IPS-18c (cell line): Measurements from ENCODE around the gene STX8.

Source experiments
- H3K4me3 ChIP-seq: 2 replicates; pipeline ENCODE4 v1.7.0; 2013; ENCODE audit warnings: low read depth, mild to moderate bottlenecking, low read length, moderate library complexity; ENCODE audit not compliant: insufficient read depth
- H3K9me3 ChIP-seq: one replicate; pipeline ENCODE4 v1.6.1; 2013; ENCODE audit warnings: mild to moderate bottlenecking, low read length, moderate library complexity; ENCODE audit not compliant: control insufficient read depth, insufficient read depth

STX8 gene

DNA sequence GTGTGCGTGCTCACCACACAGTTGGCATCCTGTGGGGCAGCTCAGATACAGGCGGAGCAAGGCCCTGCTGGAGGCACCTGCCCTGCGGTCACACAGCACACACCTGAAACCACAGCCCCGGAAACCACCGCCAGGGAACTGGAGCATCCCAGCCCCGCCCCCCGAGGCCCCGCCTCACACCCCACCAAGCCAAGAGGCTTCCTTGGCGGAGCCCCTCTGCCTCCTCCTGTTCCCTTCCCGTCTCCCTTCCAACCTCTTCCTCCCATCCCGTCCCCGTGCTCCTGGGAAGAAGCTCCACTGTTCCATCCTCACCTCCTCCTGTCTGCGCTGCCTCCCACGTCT is 348.9 kb downstream of the STX8 start:
- no peak overlapping the region for H3K4me3 ChIP-seq
- peaks cover 3% of the 10 kb centered on the region for H3K9me3 ChIP-seq

DNA sequence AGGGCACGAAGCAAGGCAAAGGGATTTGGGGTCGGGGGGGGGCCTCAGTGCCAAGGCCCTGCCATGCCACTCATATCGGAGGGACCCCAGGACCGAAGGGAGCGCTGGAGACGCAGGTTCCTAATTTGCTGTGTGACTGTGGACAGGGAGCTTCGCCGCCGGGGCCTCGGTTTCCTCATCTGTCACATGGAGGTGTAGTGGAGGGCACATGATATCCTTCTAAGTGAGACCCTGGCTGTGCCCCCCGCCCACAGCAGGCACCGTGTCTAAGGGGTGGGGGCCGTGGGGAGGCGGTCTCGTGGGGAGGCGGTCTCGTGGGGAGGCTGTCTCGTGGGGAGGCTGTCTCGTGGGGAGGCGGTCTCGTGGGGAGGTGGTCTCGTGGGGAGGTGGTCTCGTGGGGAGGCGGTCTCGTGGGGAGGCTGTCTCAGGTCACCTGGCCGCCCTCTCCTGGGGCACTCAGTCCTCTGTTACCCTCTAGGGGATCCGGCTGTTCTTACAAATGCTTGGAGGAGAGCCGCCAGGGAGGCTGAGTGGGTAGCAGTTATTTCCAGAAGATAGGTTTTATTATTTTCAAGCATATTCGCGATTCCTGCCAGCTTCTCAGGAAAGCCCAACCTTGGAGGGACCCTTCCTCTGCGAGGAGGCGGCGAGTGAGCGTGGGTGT is 349.4 kb downstream of the STX8 start:
- Histone ChIP-seq H3K4me3 (no peak overlapping the region), H3K9me3 (peaks cover 3% of the 10 kb centered on the region)

DNA sequence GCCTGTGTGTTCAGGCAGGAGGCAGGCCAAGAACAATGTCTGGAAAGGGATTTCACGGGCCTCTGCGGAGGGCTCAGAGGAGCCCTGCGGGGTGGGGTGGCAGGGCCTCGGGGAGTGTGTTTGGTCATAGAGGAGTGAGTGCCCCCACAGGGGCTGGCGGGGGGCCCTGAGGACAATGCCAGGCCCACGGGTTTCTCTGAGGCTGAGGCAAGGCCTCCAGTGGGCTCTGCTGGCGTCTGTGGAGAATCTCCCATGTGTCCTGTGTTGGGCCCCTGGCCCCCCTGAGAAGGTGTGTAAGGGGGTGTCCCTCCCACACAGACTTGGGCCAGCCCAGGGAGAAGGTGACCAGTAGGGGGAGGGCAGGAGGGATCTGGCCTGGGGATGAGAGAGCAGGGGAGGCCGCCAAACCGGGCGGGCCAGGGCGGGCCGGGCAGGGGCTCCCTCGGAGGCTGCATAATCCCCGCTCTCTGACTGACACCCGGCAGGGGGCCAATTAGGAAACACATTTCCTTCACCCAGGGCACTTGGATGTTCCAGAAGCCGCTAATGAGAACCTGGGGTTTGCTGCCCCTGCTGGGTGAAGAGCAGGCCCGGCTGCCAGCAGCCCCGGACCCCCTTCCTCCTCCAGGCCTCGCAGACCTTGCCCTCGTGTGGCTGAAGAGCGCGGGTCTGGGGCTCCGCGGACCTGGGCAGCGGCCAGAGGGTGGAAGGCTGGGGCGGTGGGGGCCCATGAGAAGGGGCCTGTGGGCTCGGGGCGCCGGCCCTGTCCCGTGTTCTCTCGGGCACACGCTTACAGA is 350.1 kb downstream of the STX8 start:
- Histone ChIP-seq H3K4me3 (no peak overlapping the region), H3K9me3 (peaks cover 3% of the 10 kb centered on the region)

DNA sequence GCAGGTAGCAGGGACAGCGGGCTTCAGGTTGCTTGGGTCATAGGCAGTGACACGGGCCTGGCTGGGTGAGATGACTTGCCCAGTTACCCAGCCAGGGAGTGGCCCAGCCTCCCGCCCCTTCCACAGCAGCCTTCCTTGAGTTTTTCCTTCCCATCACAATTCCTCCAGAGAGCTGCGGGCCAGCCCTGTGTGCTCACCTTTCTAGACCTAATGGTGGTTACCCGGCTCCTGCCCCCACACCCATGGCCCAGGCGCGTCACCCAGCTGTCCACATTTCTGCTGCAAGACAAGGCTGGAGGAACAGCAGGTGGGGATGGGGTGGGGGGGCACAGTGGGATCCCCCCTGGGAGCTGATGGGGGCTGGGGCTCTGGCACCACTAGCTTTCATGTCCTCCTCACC is 351.1 kb downstream of the STX8 start:
- Histone ChIP-seq H3K9me3 (peaks cover 3% of the 10 kb centered on the region), H3K4me3 (no peak overlapping the region)

DNA sequence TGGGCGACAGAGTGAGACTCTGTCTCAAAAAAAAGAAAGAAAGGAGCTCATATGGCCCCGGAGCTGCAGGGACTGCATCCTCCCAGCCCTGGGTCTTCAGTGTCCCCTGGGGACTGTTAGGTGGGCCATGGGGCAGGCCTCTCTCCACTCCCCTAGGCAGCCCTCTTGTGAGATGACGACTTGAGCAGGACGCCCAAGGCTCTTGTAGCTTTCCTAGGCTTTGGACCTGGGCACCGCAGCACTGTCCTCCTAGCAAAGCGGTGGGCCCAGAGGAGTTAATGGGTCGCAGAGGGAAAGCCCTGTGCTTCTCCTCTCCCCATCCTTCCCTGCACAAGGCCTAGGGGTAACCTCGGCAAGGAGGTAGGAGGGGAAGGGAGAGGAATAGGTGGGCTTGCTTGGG is 352.1 kb downstream of the STX8 start:
- Histone ChIP-seq H3K4me3 (no peak overlapping the region), H3K9me3 (peaks cover 3% of the 10 kb centered on the region)

DNA sequence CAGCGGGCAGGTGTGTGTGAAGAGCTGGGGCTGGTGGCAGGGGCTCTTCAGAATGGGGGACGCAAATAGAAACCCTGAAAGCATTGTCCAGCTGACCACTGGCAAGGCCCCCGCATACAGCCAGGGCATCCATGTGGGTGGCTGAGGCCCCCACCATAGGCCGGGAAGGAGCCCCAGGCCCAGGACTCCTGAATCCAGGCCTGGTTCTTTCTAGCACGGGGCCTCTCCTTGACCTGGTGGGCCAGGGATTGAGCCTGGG is 353.8 kb downstream of the STX8 start:
- no peak overlapping the region for H3K4me3 ChIP-seq
- peaks cover under 1% of the 10 kb centered on the region for H3K9me3 ChIP-seq

DNA sequence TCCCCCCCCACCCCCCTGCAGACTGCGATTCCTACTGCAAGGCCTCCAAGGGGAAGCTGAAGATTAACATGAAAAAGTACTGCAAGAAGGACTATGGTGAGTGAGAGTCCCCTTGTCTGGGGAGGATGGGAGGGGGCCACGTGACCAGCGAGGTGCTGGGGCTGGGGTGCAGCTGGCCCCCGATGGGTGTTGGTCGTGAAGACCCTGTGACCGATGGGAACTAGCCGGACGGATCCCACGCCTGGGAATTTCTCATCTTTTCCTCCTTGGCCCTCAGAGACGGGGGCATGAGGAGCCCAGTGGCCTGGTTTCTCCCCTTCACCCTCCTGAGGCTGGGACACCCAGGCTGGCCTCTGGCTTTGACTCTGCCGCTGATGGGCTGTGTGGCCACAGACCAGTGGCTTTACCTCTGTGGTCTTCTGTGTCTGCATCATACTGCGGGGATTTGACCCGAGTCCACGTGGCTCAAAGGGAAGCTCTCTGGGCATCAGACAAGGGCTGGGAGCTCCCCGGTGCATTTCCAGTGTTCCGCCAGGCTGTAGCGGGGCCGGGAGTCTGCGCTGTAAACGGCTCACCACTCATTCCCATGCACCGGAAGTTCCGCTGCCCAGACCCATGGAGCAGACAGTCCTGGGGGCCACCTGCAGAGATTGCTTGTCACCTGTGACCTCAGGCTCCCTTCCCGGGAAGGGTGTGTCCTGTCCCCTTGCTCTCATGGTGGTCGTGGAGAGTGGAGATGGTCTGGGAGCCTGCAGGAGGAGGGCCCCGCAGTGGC is 354.3 kb downstream of the STX8 start:
- Histone ChIP-seq H3K9me3 (no peaks in the 10 kb centered on the region), H3K4me3 (no peak overlapping the region; the same call in 1 of the 2 replicates)

DNA sequence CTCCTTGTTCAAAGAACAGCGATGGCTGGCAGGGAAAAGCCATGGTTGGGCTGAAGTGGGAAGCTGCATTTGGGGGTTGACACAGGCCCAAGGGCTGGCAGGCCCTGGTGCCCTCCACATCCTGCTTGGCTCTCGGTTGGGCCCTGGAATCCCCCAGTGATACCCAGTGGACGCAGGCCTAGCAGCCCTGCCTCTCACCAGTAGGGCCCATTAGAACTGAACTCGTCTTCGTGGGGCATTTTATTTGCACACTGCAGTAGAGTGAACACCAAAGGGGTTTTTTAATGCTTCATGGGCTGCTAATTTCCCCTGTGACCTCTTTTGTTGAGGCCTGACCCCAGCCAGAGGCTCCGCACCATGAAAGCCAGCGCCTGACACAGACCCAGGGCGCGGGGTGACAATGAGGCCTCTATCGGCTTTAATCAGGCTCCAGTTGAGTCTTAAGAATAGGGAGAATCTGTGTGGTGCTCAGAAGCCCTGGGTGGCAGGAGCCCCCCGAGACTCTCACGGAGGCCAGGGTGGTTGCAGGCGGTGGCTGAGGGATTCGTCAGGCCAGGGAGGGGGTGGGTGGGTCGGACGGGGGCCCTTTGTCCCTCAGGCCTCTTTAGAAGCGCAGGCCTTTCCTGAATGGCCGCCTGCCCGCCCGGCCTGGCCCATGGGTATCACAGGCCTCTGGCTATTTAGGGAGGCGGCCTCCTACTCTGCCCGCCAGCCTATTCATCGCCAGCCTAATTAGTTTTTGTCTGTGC is 355.0 kb downstream of the STX8 start:
- no peak overlapping the region for H3K4me3 ChIP-seq
- H3K9me3 ChIP-seq, result peaks cover 2% of the 10 kb centered on the region

DNA sequence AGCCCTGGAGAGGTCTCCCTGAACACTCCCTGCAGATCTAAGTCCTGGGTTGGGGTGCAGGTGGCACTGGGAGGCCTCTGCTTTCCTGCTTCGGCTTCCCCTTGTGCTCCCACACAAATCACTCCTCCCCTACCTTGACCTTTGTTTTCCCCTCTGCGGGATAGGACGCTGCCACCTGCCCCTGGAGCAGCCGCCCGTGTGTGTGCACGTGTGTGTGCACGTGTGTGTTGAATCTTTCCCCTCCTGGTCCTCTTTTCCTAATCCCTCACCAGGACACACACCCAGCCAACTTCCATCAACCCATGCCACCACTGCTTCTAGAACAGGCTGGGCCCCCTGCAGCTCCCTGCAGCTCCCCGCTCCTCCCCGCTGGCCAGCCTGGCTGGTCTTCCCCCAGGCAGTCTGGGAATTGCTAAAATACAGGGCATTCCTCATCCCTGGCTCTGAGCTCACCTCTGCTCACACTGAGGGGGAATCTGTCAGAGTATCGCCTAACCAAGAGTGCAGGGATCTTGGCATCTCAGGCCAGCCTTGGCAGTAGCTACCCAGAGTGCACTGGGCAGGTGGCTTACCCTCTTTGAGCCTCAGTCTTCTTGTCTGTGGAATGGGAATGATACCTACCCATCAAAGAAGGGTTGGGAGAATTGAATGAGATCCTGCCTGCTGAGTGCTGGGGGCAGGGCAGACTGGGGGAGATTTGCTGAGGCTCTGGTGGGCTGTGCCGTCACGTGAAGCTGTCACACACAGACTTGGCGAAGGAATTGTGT is 355.8 kb downstream of the STX8 start:
- H3K9me3 ChIP-seq, result peaks cover 2% of the 10 kb centered on the region

DNA sequence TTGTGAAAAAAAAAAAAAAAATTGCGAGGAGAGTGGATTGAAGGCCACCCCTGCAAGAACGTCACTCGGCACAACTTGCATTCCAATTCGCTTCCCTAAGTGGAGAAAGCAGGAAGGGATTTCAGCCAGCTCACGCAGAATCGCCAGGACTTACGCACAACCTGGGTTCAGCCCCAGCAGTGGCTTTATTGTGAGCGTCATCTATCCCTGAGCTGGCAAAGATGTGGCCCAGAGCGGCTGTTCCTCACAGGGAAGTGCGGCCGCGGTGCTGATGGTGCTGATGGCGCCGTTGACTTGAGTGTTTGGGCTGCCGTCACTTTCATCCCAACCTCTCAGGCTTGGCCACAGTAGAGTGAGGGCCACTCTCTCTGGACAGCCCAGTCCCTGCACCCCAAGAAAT is 356.7 kb downstream of the STX8 start:
- Histone ChIP-seq H3K4me3 (no peak overlapping the region), H3K9me3 (peaks cover 2% of the 10 kb centered on the region)

More for the DNA sequence above, 355.8 kb downstream of the STX8 start:
- H3K4me3 ChIP-seq, result no peak overlapping the region

DNA sequence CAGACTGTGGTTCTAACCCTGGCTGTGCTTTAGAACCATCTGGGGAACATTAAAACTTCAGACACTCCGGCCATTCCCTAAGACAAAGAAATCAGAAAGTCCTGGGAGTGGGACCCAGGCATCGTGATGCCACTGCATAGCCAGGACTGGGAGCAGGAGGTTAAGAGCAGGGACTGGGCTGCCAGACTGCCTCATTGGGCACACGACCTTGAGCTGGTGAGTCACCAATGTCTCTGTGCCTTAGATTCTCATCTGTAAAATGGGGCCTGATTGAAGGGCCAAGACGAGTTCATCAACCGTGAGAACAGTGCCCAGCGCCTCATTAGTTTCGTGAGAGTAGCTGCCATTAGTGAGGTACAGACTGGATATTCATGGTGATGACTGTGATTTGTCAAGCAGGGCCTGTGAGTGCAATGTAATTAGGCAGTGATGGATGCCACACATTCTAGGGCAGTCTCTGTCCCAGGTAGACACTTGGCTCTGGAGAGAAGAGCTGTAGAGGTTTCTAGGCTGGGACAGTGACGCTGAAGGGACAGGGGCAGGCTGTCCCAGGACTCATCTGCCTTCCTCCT is 357.5 kb downstream of the STX8 start:
- Histone ChIP-seq H3K4me3 (no peak overlapping the region), H3K9me3 (peaks cover 2% of the 10 kb centered on the region)

DNA sequence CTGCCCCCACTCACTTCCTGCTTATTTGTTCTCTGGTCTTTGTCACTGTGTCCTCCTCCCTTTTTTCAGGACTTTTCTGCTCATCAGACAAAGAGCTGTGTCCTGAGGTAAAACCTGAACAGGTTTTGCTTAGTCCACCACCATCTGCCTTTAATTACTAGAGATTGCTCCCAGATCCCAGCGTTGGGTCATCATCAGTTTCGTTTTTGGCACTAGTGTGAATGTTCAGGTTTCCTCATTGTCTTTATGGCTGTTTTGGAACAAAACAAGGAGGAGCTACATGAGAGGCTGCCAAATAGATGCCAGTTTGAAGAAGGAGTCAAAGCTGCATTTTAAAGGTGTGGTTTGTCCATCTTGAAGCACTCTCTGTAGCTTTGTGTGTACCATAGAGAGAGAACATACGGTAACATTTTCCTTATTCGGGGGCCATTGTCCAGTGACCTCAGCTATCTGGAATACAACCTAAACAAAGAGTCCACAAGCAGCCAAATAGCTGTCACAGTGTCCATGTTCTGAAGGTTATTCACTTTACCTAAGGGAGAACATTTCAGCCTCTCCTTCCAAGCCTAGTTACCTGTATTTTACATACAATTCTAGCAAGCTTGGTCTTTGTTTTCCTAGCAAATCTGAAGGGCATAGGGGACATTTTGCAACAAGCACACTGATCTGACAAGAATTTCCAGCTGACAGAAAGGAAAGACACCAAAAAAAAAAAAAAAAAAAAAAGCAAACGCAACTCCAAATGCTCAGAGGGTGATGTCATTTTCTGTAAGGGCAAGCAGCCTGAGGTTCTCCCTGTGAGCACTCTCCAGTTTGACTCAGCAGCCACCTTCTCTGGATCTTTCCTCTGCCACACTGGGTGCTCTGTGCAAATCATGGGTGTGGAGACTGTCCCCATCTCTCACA is 358.2 kb downstream of the STX8 start:
- no peak overlapping the region for H3K4me3 ChIP-seq
- peaks cover 2% of the 10 kb centered on the region for H3K9me3 ChIP-seq

DNA sequence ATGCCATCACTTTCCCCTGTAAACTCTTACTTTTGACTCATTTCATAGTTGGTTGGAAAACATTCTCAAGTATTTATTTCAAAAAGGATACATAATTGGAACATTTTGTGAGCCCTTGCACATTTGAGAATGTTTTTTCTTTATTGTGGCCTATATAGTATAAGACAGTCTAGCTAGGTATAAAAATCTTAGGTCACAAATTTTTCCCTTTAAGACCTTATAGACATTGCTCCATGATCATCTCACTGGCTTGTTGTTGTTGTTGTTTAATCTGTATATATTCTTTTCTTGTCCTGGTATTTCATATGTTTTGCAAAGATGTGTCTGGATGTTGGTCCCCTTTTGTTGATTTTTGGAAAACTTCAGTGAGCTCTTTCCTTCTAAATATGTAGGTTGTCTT is 360.2 kb downstream of the STX8 start:
- Histone ChIP-seq H3K4me3 (no peak overlapping the region), H3K9me3 (peaks cover 2% of the 10 kb centered on the region)

DNA sequence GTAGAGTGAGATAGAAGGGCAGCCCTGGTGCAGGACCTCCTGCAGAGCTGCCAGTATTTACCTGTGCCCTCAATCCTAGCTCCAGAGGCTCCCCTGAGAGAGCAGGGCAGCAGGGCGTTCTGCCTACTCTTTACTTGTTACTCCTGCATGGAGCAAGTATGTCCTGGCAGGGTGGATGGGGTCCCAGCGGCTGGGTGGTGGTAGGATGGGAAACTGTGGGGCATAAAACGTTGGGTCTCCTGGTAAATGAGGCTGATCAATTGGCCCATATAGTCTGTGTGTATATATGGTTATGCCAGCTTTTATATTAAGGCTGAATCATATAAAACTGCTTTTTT is 362.3 kb downstream of the STX8 start:
- Histone ChIP-seq H3K9me3 (peaks cover 2% of the 10 kb centered on the region), H3K4me3 (no peak overlapping the region)

DNA sequence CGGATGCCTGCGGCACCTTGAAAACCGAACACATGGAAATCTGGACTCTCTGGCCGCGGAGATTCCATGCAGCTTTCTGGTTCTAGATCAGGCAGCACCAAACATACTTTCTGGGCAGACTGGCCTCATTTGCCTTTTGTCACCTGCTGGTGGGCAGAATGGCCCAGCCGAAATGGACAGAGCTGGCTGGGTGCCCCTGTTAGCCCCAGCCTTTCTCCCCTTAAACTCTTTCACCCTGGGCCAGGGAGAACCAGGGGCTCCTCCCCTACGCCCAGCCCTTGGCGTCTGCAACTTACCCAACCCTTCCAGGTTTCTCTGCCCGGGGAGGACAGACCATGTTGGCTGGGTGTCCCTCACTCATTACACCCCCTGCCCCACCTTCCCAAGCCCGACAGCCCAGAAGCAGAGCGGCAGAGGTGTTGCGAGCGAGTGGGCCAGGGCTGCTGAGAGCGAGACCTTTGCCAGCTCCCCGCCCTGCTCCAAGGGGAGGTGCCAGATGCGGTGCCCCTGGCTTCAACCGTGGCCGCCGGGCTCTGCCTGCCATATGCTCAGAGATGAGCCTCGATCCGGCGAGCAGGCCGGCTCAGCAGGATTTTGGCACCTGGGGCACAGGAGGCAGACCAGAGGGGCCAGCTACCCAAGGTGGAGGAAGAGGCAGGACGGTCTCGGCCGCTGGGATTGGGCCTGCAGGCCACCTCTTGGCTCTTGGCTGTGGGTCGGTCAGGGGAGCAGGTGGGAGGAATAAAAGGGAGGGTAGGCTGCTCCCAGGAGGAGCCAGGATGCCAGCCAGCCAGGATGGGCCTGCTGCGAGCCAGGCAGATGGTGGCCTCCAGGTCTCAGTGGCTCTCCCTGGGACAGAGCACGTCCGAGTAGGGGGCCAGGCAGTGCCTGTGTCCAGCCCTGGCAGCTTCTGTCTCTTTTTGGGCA is 363.0 kb downstream of the STX8 start:
- Histone ChIP-seq H3K9me3 (peaks cover 2% of the 10 kb centered on the region), H3K4me3 (no peak overlapping the region)
